ENCODE data around the gene SPRED2. TPM values are rescaled to one million over a fixed set of nuclear protein-coding genes. Genes with fewer than 3 reads are reported as not detected.

The SPRED2 gene
- total RNA-seq, result 10 to 100 TPM; 36.9 to 47.8 TPM

GRCh38 chr2:65432227-65433190, at the start of gene SPRED2:
Gene SPRED2, minus strand, starts transcription at chr2:65432599. Its CDS starts 612 bp downstream, at chr2:65431987.
- TF ChIP-seq CTCF (IDR thresholded peaks at IDR 0.05), result no peak
- H3K27me3 ChIP-seq, result no peaks in the 10 kb centered on the region
- H3K36me3 ChIP-seq, result no peaks in the 10 kb centered on the region
- peak within 1 kb of the TSS; percentile 84 for H3K27ac ChIP-seq
- peak within 1 kb of the TSS; percentile 92 to 95 for H3K9ac ChIP-seq (ENCODE audit: low read depth in 2 of 2, low read length in 2 of 2)
- H3K4me1 ChIP-seq, result peaks cover 4% of the 10 kb centered on the region
- peak within 1 kb of the TSS; percentile 88 for H3K4me3 ChIP-seq
- H3K9me3 ChIP-seq, result no peaks in the 10 kb centered on the region
- intact Hi-C loops (cut with DNase I), result loop anchor here (5.0 to 10.0 kb wide), 2 partner anchors 50 to 168 kb away; no protein-coding TSS in a partner anchor
- peak; percentile 92 for DNase-seq

- DNase-seq, result no peak
- H3K27ac ChIP-seq, result no peak overlapping the region
- H3K9me3 ChIP-seq, result no peaks in the 10 kb centered on the region
- no peaks in the 10 kb centered on the region for H3K36me3 ChIP-seq
- no peaks in the 10 kb centered on the region for H3K27me3 ChIP-seq
- no peak overlapping the region for H3K9ac ChIP-seq (ENCODE audit: low read depth in 2 of 2, low read length in 2 of 2)
- no peak overlapping the region for H3K4me3 ChIP-seq
- TF ChIP-seq CTCF (IDR thresholded peaks at IDR 0.05), result no peak
- no peaks in the 10 kb centered on the region for H3K4me1 ChIP-seq
- intact Hi-C loops (cut with DNase I), result no loop called here
Measured at GRCh38 chr2:65481961-65482360, 49.6 kb upstream of the SPRED2 start.

GRCh38 chr2:65479524-65479923, 47.1 kb upstream of the SPRED2 start:
- intact Hi-C loops (cut with DNase I), result no loop called here
- no peaks in the 10 kb centered on the region for H3K4me1 ChIP-seq
- no peak for DNase-seq
- H3K4me3 ChIP-seq, result no peak overlapping the region
- no peak overlapping the region for H3K9ac ChIP-seq (ENCODE audit: low read depth in 2 of 2, low read length in 2 of 2)
- H3K27me3 ChIP-seq, result no peaks in the 10 kb centered on the region
- H3K36me3 ChIP-seq, result no peaks in the 10 kb centered on the region
- H3K27ac ChIP-seq, result no peak overlapping the region
- TF ChIP-seq CTCF (IDR thresholded peaks at IDR 0.05), result no peak
- no peaks in the 10 kb centered on the region for H3K9me3 ChIP-seq

GRCh38 chr2:65478498-65479135, 46.2 kb upstream of the SPRED2 start:
- H3K36me3 ChIP-seq, result no peaks in the 10 kb centered on the region
- H3K27ac ChIP-seq, result no peak overlapping the region
- H3K9ac ChIP-seq (ENCODE audit: low read depth in 2 of 2, low read length in 2 of 2), result no peak overlapping the region
- no peaks in the 10 kb centered on the region for H3K9me3 ChIP-seq
- no peaks in the 10 kb centered on the region for H3K27me3 ChIP-seq
- TF ChIP-seq CTCF (IDR thresholded peaks at IDR 0.05), result no peak
- intact Hi-C loops (cut with DNase I), result no loop called here
- DNase-seq, result no peak
- H3K4me3 ChIP-seq, result no peak overlapping the region
- no peaks in the 10 kb centered on the region for H3K4me1 ChIP-seq

GRCh38 chr2:65477590-65477989, 45.2 kb upstream of the SPRED2 start:
- no peaks in the 10 kb centered on the region for H3K9me3 ChIP-seq
- no peak for DNase-seq
- H3K27ac ChIP-seq, result no peak overlapping the region
- TF ChIP-seq CTCF (IDR thresholded peaks at IDR 0.05), result no peak
- H3K4me3 ChIP-seq, result no peak overlapping the region
- intact Hi-C loops (cut with DNase I), result no loop called here
- H3K9ac ChIP-seq (ENCODE audit: low read depth in 2 of 2, low read length in 2 of 2), result no peak overlapping the region
- H3K36me3 ChIP-seq, result no peaks in the 10 kb centered on the region
- no peaks in the 10 kb centered on the region for H3K27me3 ChIP-seq
- H3K4me1 ChIP-seq, result no peaks in the 10 kb centered on the region

Measured in colonic mucosa (tissue), 4 donors.